ENCODE results near the gene NELL2.

DNA sequence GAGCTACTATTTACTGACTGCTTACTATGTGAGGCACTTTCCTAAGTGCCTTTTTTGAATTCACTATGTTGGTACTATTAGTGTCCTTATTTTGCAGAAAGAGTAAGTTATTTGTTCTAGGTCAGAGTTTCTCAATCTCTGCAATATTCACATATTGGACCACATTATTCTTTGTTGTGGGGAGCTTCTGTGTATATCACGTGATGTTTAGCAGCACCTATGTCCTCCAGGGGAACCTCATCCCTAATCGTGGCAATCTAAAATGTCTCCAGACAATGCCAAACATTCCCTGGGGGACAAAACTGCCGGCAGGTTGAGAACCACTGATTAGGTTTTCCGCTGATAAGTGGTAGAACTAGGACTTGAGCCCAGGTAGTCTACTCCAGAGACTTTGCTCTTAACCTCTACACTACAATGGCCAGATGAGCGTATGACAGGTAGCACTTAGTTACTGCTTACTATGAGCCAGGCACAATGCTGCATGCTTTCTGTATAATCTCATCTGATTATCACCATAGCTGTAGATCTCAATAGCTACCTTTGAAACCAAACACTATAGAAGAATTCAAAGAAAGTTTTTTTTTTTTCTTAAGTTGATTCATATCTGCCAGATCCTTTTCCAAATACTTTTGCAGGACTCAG, 38.9 kb downstream of the NELL2 start:
- TF ChIP-seq, protein P1, sequence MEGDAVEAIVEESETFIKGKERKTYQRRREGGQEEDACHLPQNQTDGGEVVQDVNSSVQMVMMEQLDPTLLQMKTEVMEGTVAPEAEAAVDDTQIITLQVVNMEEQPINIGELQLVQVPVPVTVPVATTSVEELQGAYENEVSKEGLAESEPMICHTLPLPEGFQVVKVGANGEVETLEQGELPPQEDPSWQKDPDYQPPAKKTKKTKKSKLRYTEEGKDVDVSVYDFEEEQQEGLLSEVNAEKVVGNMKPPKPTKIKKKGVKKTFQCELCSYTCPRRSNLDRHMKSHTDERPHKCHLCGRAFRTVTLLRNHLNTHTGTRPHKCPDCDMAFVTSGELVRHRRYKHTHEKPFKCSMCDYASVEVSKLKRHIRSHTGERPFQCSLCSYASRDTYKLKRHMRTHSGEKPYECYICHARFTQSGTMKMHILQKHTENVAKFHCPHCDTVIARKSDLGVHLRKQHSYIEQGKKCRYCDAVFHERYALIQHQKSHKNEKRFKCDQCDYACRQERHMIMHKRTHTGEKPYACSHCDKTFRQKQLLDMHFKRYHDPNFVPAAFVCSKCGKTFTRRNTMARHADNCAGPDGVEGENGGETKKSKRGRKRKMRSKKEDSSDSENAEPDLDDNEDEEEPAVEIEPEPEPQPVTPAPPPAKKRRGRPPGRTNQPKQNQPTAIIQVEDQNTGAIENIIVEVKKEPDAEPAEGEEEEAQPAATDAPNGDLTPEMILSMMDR (conservative IDR thresholded peaks at IDR 0.05; ENCODE audit: low read depth, low read length): no peak
- TF ChIP-seq EZH2 (IDR thresholded peaks at IDR 0.05; ENCODE audit: low read length, unreplicated experiment): no peak
